CD14-positive monocyte (primary cell): ENCODE results near the gene POC1A. TPM values are rescaled to one million over a fixed set of nuclear protein-coding genes. Genes with fewer than 3 reads are reported as not detected.

ENCODE experiments used
- DNase-seq, 3 donors: peaks; one replicate each; pipeline ENCODE4 v3.0.0-alpha.2; 2011 to 2022
- H2AFZ ChIP-seq: 2 replicates; pipeline ENCODE4 v1.6.0; 2012; ENCODE audit warnings: mild to moderate bottlenecking, low read depth, low read length, inconsistent platforms; ENCODE audit not compliant: insufficient read depth, poor library complexity, severe bottlenecking
- H3K27ac ChIP-seq, 2 donors: 1 replicate in 1 of 2; 2 replicates in 1 of 2; pipeline ENCODE4 v1.5.1; 2012 to 2013; ENCODE audit warnings: low read length in 2 of 2, control low read depth in 1 of 2, inconsistent platforms in 1 of 2, low read depth in 1 of 2, mild to moderate bottlenecking in 1 of 2
- H3K27me3 ChIP-seq, 2 donors: one replicate each; pipeline versions ENCODE4 v1.6.0 to v1.6.1; 2011 to 2013; ENCODE audit warnings: low read length in 2 of 2; ENCODE audit not compliant: control insufficient read depth in 2 of 2, insufficient read depth in 2 of 2
- H3K36me3 ChIP-seq, 2 donors: replicated peaks in 1 of 2; 1 replicate in 1 of 2; 2 replicates in 1 of 2; pipeline versions ENCODE4 v1.5.1 to v1.6.1; 2012 to 2013; ENCODE audit warnings: low read length in 2 of 2, control low read depth in 1 of 2, inconsistent platforms in 1 of 2, mild to moderate bottlenecking in 1 of 2; ENCODE audit not compliant: insufficient read depth in 2 of 2, control insufficient read depth in 1 of 2
- H3K4me1 ChIP-seq, 2 donors: 1 replicate in 1 of 2; 2 replicates in 1 of 2; pipeline versions ENCODE4 v1.5.1 to v1.6.1; 2012 to 2013; ENCODE audit warnings: low read length in 2 of 2, control low read depth in 1 of 2, inconsistent platforms in 1 of 2, mild to moderate bottlenecking in 1 of 2, moderate library complexity in 1 of 2; ENCODE audit not compliant: insufficient read depth in 2 of 2, control insufficient read depth in 1 of 2
- H3K4me2 ChIP-seq: replicated peaks from 2 replicates; pipeline ENCODE3; 2012; ENCODE audit warnings: low read length, moderate library complexity, mild to moderate bottlenecking; ENCODE audit not compliant: poor library complexity, severe bottlenecking; ENCODE audit errors: extremely low read depth
- H3K4me3 ChIP-seq, 3 experiments: fragments of 200-600 bp in 1 of 3; sonication (generic) in 1 of 3; replicated peaks in 1 of 3; 1 replicate in 2 of 3; 2 replicates in 1 of 3; pipeline ENCODE4 v1.5.1; 2011 to 2013; ENCODE audit warnings: low read length in 3 of 3, mild to moderate bottlenecking in 3 of 3, control low read depth in 2 of 3, low read depth in 2 of 3, inconsistent platforms in 1 of 3, moderate library complexity in 1 of 3
- H3K79me2 ChIP-seq: 2 replicates; pipeline ENCODE4 v1.6.0; 2012; ENCODE audit warnings: mild to moderate bottlenecking, control low read depth, inconsistent platforms, low read length, moderate library complexity; ENCODE audit not compliant: insufficient read depth
- H3K9ac ChIP-seq: 2 replicates; pipeline ENCODE4 v1.6.0; 2017; ENCODE audit warnings: low read length, mild to moderate bottlenecking; ENCODE audit not compliant: insufficient read depth, poor library complexity, severe bottlenecking
- H3K9me3 ChIP-seq, 2 donors: replicated peaks in 1 of 2; 1 replicate in 1 of 2; 2 replicates in 1 of 2; pipeline versions ENCODE4 v1.5.1 to v1.6.1; 2012 to 2013; ENCODE audit warnings: low read length in 2 of 2, control low read depth in 1 of 2; ENCODE audit not compliant: control insufficient read depth in 1 of 2, insufficient read depth in 1 of 2
- H4K20me1 ChIP-seq: 2 replicates; pipeline ENCODE4 v1.6.0; 2012; ENCODE audit warnings: mild to moderate bottlenecking, low read length, control low read depth, moderate library complexity; ENCODE audit not compliant: insufficient read depth
- H3K27ac Mint-ChIP-seq, 7 donors: one replicate each; pipeline ENCODE4 v1.8.0; 2020; ENCODE audit warnings: mild to moderate bottlenecking in 7 of 7, mixed read lengths in 7 of 7, moderate library complexity in 6 of 7, inconsistent platforms in 2 of 7
- H3K27me3 Mint-ChIP-seq, 3 donors: one replicate each; pipeline ENCODE4 v1.8.0; 2021 to 2022; ENCODE audit warnings: low read depth in 3 of 3, mild to moderate bottlenecking in 3 of 3, mixed read lengths in 3 of 3, moderate library complexity in 3 of 3, inconsistent platforms in 1 of 3
- H3K36me3 Mint-ChIP-seq, 2 donors: one replicate each; pipeline ENCODE4 v1.8.0; 2020; ENCODE audit warnings: mixed read lengths in 2 of 2, inconsistent platforms in 1 of 2, mild to moderate bottlenecking in 1 of 2
- H3K4me1 Mint-ChIP-seq: one replicate; pipeline ENCODE4 v1.8.0; 2020; ENCODE audit warnings: mild to moderate bottlenecking, mixed read lengths
- H3K4me3 Mint-ChIP-seq, 2 donors: one replicate each; pipeline ENCODE4 v1.8.0; 2020; ENCODE audit warnings: mild to moderate bottlenecking in 2 of 2, mixed read lengths in 2 of 2, moderate library complexity in 1 of 2
- H3K9me3 Mint-ChIP-seq, 7 donors: one replicate each; pipeline ENCODE4 v1.8.0; 2020 to 2022; ENCODE audit warnings: mixed read lengths in 7 of 7, mild to moderate bottlenecking in 6 of 7, moderate library complexity in 6 of 7, inconsistent platforms in 2 of 7
- WGBS: methylation state at CpG from one replicate; pipeline ENCODE4 v1.1.5; 2013; ENCODE audit warnings: missing lambda C conversion rate; ENCODE audit not compliant: insufficient coverage; 5-methylcytosine and 5-hydroxymethylcytosine counted together
- intact Hi-C, 2 donors: fragments of 100-400 bp; cut with micrococcal nuclease; formaldehyde crosslinking; loops; one replicate each; pipeline versions ENCODE4 v1.15.0 to v1.15.1; 2023
- polyA plus RNA-seq, 3 donors: library from polyadenylated mRNA; depleted of rRNA in 1 of 3; unstranded in 2 of 3; stranded (reverse) in 1 of 3; fragments of 300-500 nt in 2 of 3; fragments of >200 nt in 1 of 3; fragmentation: Illumina TruSeq in 2 of 3; gene quantifications; 1 replicate in 2 of 3; 2 replicates in 1 of 3; pipeline ENCODE4 v1.2.3, GENCODE V29; 2012 to 2021
- TF ChIP-seq, protein P1 (sequence below): fragments of 200-600 bp; IDR thresholded peaks from one replicate; pipeline ENCODE4 v1.8.0; 2022; ENCODE audit warnings: antibody characterized with exemption, mild to moderate bottlenecking

Gene POC1A
- polyA plus RNA-seq, 3 donors: 1.2 to 2.0 (median 1.5) TPM

DNA sequence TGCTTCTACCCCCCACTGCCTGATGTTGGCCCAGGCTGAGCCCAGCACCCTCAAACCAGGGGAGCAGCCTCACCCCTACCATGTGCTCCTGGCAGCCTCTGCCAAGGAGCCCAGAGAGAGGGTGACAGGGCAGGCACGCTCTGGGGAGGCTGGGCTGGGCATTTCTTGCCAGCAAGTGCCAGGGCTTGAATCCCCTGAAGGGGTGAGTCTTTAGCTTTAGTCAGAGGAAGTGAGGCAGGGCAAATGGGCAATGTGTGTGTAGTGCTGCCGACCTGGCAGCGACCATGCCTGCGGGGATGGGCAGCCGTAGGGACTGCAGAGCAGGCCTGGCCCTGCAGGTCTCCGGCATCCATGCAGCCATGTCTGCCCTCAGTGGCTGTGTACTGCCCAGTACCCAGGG is 116.0 kb downstream of the POC1A start:
- H3K4me3 Mint-ChIP-seq: no peak overlapping the region
- H3K27me3 ChIP-seq: no peaks in the 10 kb centered on the region
- no peak overlapping the region for H3K4me2 ChIP-seq
- H3K4me1 Mint-ChIP-seq: peaks cover 3% of the 10 kb centered on the region
- H3K27ac ChIP-seq: no peak overlapping the region
- no peaks in the 10 kb centered on the region for H3K4me1 ChIP-seq
- peaks cover 4 to 11% (median 4%) of the 10 kb centered on the region in 3 donors for H3K27me3 Mint-ChIP-seq
- TF ChIP-seq, protein P1, sequence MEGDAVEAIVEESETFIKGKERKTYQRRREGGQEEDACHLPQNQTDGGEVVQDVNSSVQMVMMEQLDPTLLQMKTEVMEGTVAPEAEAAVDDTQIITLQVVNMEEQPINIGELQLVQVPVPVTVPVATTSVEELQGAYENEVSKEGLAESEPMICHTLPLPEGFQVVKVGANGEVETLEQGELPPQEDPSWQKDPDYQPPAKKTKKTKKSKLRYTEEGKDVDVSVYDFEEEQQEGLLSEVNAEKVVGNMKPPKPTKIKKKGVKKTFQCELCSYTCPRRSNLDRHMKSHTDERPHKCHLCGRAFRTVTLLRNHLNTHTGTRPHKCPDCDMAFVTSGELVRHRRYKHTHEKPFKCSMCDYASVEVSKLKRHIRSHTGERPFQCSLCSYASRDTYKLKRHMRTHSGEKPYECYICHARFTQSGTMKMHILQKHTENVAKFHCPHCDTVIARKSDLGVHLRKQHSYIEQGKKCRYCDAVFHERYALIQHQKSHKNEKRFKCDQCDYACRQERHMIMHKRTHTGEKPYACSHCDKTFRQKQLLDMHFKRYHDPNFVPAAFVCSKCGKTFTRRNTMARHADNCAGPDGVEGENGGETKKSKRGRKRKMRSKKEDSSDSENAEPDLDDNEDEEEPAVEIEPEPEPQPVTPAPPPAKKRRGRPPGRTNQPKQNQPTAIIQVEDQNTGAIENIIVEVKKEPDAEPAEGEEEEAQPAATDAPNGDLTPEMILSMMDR: no peak
- no peak overlapping the region for H3K9ac ChIP-seq
- H4K20me1 ChIP-seq: no peaks in the 10 kb centered on the region
- DNase-seq: no peak
- 90% methylated on average over 6 of the region's 6 CpGs for WGBS
- intact Hi-C loops: no loop called here
- no peak overlapping the region for H2AFZ ChIP-seq
- no peaks in the 10 kb centered on the region for H3K36me3 Mint-ChIP-seq
- H3K36me3 ChIP-seq: no peaks in the 10 kb centered on the region
- H3K79me2 ChIP-seq: no peaks in the 10 kb centered on the region
- H3K27ac Mint-ChIP-seq: no peak overlapping the region
- H3K4me3 ChIP-seq: no peak overlapping the region
- no peaks in the 10 kb centered on the region for H3K9me3 Mint-ChIP-seq
- H3K9me3 ChIP-seq: no peaks in the 10 kb centered on the region

GRCh38 chr3:52037291-52037690 is 116.9 kb downstream of the POC1A start:
- no peaks in the 10 kb centered on the region for H4K20me1 ChIP-seq
- H3K27me3 Mint-ChIP-seq: peaks cover 3 to 7% (median 4%) of the 10 kb centered on the region in 3 donors
- H3K9ac ChIP-seq: peak overlapping the region; percentile 15
- H3K27me3 ChIP-seq: no peaks in the 10 kb centered on the region
- H2AFZ ChIP-seq: no peak overlapping the region
- intact Hi-C loops: no loop called here
- no peaks in the 10 kb centered on the region for H3K4me1 ChIP-seq
- no peak overlapping the region for H3K27ac ChIP-seq
- H3K4me2 ChIP-seq: no peak overlapping the region
- no peak overlapping the region for H3K27ac Mint-ChIP-seq
- H3K9me3 Mint-ChIP-seq: no peaks in the 10 kb centered on the region
- H3K36me3 ChIP-seq: no peaks in the 10 kb centered on the region
- H3K4me1 Mint-ChIP-seq: peaks cover 3% of the 10 kb centered on the region
- TF ChIP-seq, protein P1: no peak
- H3K36me3 Mint-ChIP-seq: no peaks in the 10 kb centered on the region
- no peak overlapping the region for H3K4me3 ChIP-seq
- H3K79me2 ChIP-seq: no peaks in the 10 kb centered on the region
- no peaks in the 10 kb centered on the region for H3K9me3 ChIP-seq
- H3K4me3 Mint-ChIP-seq: no peak overlapping the region
- 100% methylated on average over 4 of the region's 4 CpGs for WGBS
- DNase-seq: no peak
